ENCODE results near the gene TECPR2. TPM values are rescaled to one million over a fixed set of nuclear protein-coding genes. Genes with fewer than 3 reads are reported as not detected.

TECPR2 gene
- polyA plus RNA-seq, 2 donors = 3.3 to 3.8 TPM

DNA sequence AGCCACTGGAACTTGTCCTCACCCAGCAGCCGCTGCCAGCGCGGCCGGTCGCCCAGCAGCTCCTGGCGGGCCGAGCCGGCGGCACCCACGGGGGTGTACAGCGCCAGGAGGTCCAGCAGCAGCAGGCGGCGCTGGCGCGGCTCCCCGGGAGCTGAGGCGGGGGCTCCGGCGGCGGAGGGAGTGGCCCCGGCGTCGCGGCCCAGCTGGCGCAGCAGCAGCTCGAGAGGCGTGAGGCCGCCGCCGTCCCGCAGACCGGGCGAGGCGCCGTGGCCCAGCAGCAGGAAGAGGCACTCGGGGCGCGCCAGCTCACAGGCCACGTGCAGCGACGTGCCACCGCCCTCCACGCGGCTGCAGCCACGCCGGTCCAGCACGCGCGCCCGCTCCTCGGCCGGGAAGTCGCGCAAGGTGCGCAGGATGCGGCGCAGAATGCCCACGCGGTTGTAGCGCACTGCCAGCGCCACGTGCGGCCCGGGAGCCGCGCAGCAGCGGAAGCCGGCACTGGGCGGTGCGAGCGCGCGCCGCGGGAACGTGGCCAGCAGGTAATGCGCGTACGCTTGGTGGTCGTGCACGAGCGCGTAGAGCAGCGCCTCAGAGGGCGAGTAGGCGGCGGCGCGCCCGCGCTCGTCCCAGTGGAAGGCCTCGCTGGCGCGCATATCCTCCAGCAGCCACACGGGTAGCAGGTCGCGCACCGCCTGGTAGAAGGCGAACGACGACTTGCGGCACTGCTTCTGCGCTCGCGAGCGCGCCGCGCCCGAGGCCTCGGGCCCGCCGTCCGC lies 144.5 kb downstream of the TECPR2 start:
- no peaks in the 10 kb centered on the region for H3K27me3 ChIP-seq (ENCODE audit: control insufficient read depth in 1 of 2, insufficient read depth in 2 of 2, low read length in 2 of 2)
- peak overlapping the region in 1 of 2 donors; percentile 94 for H3K27ac ChIP-seq (ENCODE audit: low read depth in 2 of 2, low read length in 1 of 2)
- peaks cover 0 to 24% of the 10 kb centered on the region in 2 donors for H3K4me1 ChIP-seq (ENCODE audit: control insufficient read depth in 2 of 2, insufficient read depth in 2 of 2, low read length in 1 of 2)
- peaks cover 0 to 17% of the 10 kb centered on the region in 2 donors for H3K36me3 ChIP-seq (ENCODE audit: control insufficient read depth in 2 of 2, insufficient read depth in 2 of 2, low read length in 1 of 2)
- 87 to 88% methylated on average over 112 to 115 of the region's 115 CpGs for WGBS, 2 donors
- no peaks in the 10 kb centered on the region for H3K9me3 ChIP-seq (ENCODE audit: control insufficient read depth in 2 of 2, insufficient read depth in 1 of 2, low read depth in 1 of 2, low read length in 1 of 2)
- H3K4me3 ChIP-seq (ENCODE audit: low read depth in 1 of 2, low read length in 2 of 2) = no peak overlapping the region

DNA sequence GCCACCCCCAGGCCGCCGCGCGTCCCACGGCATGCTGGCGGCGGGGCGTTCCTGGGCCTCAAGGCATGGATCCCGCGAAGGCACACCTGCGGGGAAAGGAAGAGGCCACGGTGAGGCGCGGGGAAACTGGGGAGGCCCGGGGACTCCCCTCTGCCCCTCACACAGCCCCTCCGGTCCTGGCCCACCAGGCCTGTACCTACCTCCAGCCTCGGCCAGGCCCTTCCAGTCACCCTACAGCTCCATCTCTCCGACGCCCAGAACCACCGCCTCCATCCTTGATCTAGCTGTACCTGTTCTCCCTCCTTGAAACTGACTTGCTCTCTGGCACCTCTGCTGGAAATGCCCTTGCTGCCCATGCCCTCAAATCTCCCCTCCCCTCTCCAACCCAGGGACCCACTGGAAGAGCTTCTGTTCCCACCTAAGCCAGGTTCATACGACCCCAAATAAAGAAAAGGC lies 145.1 kb downstream of the TECPR2 start:
- H3K36me3 ChIP-seq (ENCODE audit: control insufficient read depth in 2 of 2, insufficient read depth in 2 of 2, low read length in 1 of 2) = peaks cover 0 to 17% of the 10 kb centered on the region in 2 donors
- no peaks in the 10 kb centered on the region for H3K9me3 ChIP-seq (ENCODE audit: control insufficient read depth in 2 of 2, insufficient read depth in 1 of 2, low read depth in 1 of 2, low read length in 1 of 2)
- peak overlapping the region; percentile 86 to 94 for H3K27ac ChIP-seq (ENCODE audit: low read depth in 2 of 2, low read length in 1 of 2)
- H3K27me3 ChIP-seq (ENCODE audit: control insufficient read depth in 1 of 2, insufficient read depth in 2 of 2, low read length in 2 of 2) = no peaks in the 10 kb centered on the region
- H3K4me3 ChIP-seq (ENCODE audit: low read depth in 1 of 2, low read length in 2 of 2) = peak overlapping the region in 1 of 2 donors; percentile 74
- WGBS, 2 donors = 89 to 92% methylated on average over 16 to 21 of the region's 21 CpGs
- peaks cover 0 to 24% of the 10 kb centered on the region in 2 donors for H3K4me1 ChIP-seq (ENCODE audit: control insufficient read depth in 2 of 2, insufficient read depth in 2 of 2, low read length in 1 of 2)

DNA sequence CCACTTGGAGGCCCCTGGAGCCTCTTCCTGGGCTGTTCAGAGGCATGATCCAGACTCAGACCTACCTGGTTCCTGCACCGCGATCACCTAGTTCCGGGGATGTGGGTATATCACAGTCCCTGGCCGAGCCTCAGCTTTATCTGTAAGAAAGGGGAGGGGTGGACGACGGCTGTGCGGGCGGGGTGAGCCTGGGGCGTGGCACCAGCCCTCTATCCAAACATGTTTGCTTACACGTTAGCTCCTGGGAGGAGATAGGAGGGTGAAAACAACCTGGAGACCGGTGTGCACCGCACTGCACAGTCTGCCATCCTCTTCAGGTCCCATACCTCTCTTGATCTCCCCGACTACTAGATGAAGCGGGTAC lies 145.7 kb downstream of the TECPR2 start:
- Histone ChIP-seq H3K4me3 (ENCODE audit: low read depth in 1 of 2, low read length in 2 of 2) (peak overlapping the region; percentile 57 to 74), H3K27ac (ENCODE audit: low read depth in 2 of 2, low read length in 1 of 2) (peak overlapping the region; percentile 86 to 94), H3K9me3 (ENCODE audit: control insufficient read depth in 2 of 2, insufficient read depth in 1 of 2, low read depth in 1 of 2, low read length in 1 of 2) (no peaks in the 10 kb centered on the region), H3K4me1 (ENCODE audit: control insufficient read depth in 2 of 2, insufficient read depth in 2 of 2, low read length in 1 of 2) (peaks cover 0 to 24% of the 10 kb centered on the region in 2 donors), H3K36me3 (ENCODE audit: control insufficient read depth in 2 of 2, insufficient read depth in 2 of 2, low read length in 1 of 2) (peaks cover 0 to 17% of the 10 kb centered on the region in 2 donors), H3K27me3 (ENCODE audit: control insufficient read depth in 1 of 2, insufficient read depth in 2 of 2, low read length in 2 of 2) (no peaks in the 10 kb centered on the region)
- WGBS, 2 donors = 50 to 53% methylated on average over 14 of the region's 14 CpGs

DNA sequence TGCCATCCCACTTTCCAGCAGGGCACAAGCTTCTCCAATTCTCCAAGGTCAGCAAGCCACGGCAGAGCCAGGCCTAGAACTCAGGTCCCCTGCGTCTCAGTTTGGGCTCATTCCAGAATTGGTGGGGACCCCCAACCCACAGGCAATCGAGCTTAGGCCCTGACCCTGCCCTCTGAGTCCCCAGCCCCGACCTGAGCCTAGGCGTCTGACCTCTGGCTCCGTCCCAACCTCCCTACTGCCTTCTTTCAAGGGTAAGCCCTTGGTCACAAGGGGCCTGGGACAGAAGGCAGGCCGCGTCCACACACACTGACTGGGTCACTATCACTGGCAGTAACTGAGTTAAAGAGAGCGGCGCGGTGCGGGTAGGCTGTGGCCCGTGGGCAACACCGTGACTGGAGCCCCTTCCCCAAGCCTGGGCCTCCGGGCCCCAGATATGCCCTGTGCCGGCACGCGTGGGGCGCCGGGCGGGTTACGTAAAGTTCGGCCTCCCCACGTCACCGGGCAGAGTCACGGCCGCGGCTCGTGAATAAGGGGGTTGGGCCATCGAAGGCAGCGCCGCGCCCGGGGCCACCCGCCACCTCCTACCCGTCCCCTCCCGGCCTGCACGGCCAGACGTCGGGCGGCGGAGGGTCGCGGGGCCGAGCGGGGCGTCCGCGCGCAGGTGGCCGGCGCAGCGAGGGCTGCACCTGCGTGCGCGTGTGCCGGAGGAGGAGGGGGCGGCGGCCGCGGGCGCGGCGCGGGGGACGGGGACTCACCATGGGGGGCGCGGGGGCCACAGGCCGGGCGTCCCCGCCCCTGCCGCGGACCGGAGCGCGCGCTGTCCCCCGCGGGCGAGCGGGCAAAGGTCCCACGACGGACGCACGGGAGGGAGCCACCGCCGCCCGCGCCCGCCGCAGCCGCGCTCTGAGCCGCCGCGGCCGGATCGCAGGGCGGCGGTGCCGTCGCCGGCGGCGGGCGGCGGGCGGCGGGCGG lies 146.3 kb downstream of the TECPR2 start:
- H3K27me3 ChIP-seq (ENCODE audit: control insufficient read depth in 1 of 2, insufficient read depth in 2 of 2, low read length in 2 of 2) = no peaks in the 10 kb centered on the region
- H3K4me1 ChIP-seq (ENCODE audit: control insufficient read depth in 2 of 2, insufficient read depth in 2 of 2, low read length in 1 of 2) = peaks cover 0 to 24% of the 10 kb centered on the region in 2 donors
- H3K27ac ChIP-seq (ENCODE audit: low read depth in 2 of 2, low read length in 1 of 2) = peak overlapping the region; percentile 86 to 94
- peaks cover 0 to 17% of the 10 kb centered on the region in 2 donors for H3K36me3 ChIP-seq (ENCODE audit: control insufficient read depth in 2 of 2, insufficient read depth in 2 of 2, low read length in 1 of 2)
- 5% methylated on average over 58 to 110 of the region's 110 CpGs for WGBS, 2 donors
- H3K4me3 ChIP-seq (ENCODE audit: low read depth in 1 of 2, low read length in 2 of 2) = peak overlapping the region; percentile 57 to 74
- H3K9me3 ChIP-seq (ENCODE audit: control insufficient read depth in 2 of 2, insufficient read depth in 1 of 2, low read depth in 1 of 2, low read length in 1 of 2) = no peaks in the 10 kb centered on the region

DNA sequence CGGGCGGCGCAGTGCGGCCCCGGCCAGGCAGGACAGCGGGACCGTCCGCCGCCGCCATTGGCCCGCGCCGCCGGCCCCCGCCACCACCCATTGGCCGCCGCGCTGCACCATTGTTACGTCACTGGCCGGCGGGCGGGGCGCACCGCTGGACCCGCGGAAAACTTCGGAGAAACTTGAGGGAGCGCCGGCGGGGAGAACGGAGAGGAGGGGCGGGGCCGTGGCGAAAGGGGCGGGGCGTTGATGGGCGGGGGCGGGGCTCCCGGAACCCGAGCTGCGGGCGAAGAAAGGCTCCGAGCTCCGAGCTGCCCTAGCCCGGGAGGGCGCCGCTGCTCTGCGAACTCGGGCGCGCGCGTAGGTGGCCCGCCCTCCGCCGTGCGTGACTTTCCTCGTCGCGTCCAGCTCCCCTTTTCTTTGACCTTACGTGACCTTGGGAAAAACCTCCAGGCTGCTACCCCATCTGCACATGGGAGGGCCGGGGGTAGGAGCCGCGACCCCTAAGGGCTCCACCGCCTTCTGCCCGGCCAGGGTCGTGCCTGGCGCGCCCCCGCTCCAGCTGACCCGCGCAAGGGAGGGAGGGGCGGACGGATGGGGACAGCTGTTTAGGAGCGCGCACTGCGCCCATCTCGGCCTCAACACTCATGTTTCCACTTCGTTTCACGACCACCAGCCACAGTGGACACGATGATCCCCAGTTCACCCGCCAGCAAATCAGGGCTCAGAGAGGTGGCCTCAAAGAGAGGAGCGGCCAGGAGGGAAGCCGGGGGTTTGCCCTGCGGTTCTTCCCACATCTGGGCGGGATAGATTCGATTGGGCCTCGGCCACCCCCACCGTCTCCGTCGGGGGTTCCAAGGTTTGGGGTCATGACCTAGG lies 147.2 kb downstream of the TECPR2 start, which contains the start of gene ANKRD9:
TSS of gene ANKRD9 (minus strand) at position 31 of the 870 bp plus-strand sequence. CDS start 1,887 bp downstream, outside the sequence.
- Histone ChIP-seq H3K4me1 (ENCODE audit: control insufficient read depth in 2 of 2, insufficient read depth in 2 of 2, low read length in 1 of 2) (peaks cover 0 to 24% of the 10 kb centered on the region in 2 donors), H3K4me3 (ENCODE audit: low read depth in 1 of 2, low read length in 2 of 2) (peak within 1 kb of the TSS; percentile 73 to 74), H3K27ac (ENCODE audit: low read depth in 2 of 2, low read length in 1 of 2) (peak within 1 kb of the TSS; percentile 96), H3K36me3 (ENCODE audit: control insufficient read depth in 2 of 2, insufficient read depth in 2 of 2, low read length in 1 of 2) (peaks cover 0 to 17% of the 10 kb centered on the region in 2 donors), H3K27me3 (ENCODE audit: control insufficient read depth in 1 of 2, insufficient read depth in 2 of 2, low read length in 2 of 2) (no peaks in the 10 kb centered on the region), H3K9me3 (ENCODE audit: control insufficient read depth in 2 of 2, insufficient read depth in 1 of 2, low read depth in 1 of 2, low read length in 1 of 2) (no peaks in the 10 kb centered on the region)
- 2 to 3% methylated on average over 54 to 91 of the region's 91 CpGs for WGBS, 2 donors

DNA sequence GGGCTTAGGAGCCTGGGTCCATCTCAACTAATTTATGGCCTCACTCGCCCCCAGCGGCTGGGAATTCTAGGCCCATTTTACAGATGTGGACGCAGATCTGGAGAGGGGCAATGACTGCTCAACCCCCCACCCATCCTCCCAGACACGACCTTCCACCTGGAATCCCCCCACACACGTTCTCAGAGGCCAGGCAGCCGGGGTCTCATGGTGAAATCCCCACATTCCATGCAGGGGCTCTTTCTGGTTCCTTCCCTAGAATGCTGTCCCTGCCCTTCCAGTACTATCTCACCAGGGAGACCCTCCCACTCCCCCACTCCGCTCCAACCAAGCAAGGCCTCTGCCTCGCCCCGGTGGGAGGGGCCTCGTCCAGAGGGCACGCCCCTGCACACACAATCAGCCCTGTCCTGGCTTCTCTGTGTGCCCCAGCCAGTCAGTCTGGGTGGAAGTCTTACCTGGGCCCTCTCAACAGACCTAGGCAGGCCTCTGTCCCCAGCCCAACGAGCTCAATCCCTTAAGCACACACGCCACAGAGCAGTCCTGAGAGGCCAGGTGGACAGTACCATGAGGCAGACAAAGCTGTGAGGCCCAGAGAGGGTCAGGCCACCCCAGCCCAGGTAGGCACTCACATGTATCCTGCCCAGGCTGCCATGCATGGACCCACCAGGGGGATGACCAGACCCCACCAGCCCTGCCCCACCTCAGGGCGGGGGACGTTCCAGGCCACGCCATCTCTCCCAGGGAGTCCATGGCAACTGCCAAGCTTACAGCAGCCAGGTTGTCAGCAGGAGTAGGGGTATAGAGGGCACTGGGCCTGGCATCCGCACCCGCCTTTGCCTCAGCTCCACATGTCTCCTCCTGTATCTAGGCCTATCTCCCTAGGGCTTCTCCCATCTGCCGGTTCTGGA lies 148.1 kb downstream of the TECPR2 start:
- Histone ChIP-seq H3K36me3 (ENCODE audit: control insufficient read depth in 2 of 2, insufficient read depth in 2 of 2, low read length in 1 of 2) (peaks cover 0 to 14% of the 10 kb centered on the region in 2 donors), H3K4me3 (ENCODE audit: low read depth in 1 of 2, low read length in 2 of 2) (peak overlapping the region; percentile 2 to 54), H3K4me1 (ENCODE audit: control insufficient read depth in 2 of 2, insufficient read depth in 2 of 2, low read length in 1 of 2) (peaks cover 0 to 24% of the 10 kb centered on the region in 2 donors), H3K27me3 (ENCODE audit: control insufficient read depth in 1 of 2, insufficient read depth in 2 of 2, low read length in 2 of 2) (no peaks in the 10 kb centered on the region), H3K9me3 (ENCODE audit: control insufficient read depth in 2 of 2, insufficient read depth in 1 of 2, low read depth in 1 of 2, low read length in 1 of 2) (no peaks in the 10 kb centered on the region), H3K27ac (ENCODE audit: low read depth in 2 of 2, low read length in 1 of 2) (peak overlapping the region; percentile 96)
- WGBS, 2 donors = 58 to 61% methylated on average over 19 of the region's 19 CpGs

DNA sequence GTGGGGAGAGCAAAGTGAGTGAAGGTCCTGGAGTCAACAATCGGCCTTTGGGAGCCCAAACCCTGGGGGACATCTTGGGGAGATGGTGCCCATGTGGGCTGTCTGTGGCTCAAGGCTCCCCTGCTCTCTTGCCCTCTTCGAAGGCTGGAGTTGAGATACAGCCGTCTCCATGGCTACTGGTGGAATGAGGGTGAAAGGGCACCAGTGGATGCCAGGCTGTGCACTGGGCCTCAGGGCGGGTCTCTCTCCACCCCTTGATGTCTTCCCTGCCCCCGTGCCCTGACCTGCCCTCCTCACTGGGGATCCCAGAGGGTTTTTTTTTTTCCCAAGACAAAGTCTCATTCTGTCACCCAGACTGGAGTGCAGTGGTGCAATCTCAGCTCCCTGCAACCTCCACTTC lies 148.8 kb downstream of the TECPR2 start:
- WGBS, 2 donors = 75 to 86% methylated on average over 5 of the region's 5 CpGs
- Histone ChIP-seq H3K4me1 (ENCODE audit: control insufficient read depth in 2 of 2, insufficient read depth in 2 of 2, low read length in 1 of 2) (peaks cover 0 to 26% of the 10 kb centered on the region in 2 donors), H3K9me3 (ENCODE audit: control insufficient read depth in 2 of 2, insufficient read depth in 1 of 2, low read depth in 1 of 2, low read length in 1 of 2) (no peaks in the 10 kb centered on the region), H3K27me3 (ENCODE audit: control insufficient read depth in 1 of 2, insufficient read depth in 2 of 2, low read length in 2 of 2) (no peaks in the 10 kb centered on the region), H3K27ac (ENCODE audit: low read depth in 2 of 2, low read length in 1 of 2) (peak overlapping the region in 1 of 2 donors; percentile 96), H3K4me3 (ENCODE audit: low read depth in 1 of 2, low read length in 2 of 2) (no peak overlapping the region), H3K36me3 (ENCODE audit: control insufficient read depth in 2 of 2, insufficient read depth in 2 of 2, low read length in 1 of 2) (peaks cover 0 to 10% of the 10 kb centered on the region in 2 donors)

DNA sequence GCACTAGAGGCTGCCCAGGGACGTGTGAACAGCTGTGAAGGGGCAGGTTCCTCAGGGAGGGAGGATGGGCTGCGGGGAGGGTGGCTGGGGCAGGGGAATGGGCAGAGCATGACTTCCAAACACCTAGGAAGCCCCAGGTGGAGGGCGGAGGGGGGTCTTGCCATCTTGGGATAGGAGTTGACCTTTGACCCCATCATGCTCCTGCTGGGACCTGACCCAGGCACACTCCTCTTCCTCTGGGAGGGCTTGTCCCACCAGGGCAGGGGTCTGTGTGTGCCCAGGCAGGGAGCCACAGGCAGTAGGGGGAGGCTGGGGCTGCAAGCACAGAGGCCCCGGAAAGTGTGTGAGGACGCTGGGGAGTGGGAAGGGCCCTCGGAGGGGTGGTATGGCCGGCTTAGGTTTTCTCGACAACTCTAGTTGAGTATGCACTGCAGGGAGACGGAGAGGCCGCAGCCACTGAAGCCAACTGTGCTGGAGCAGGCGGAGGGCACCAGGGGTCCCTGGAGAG lies 150.1 kb downstream of the TECPR2 start:
- no peak overlapping the region for H3K4me3 ChIP-seq (ENCODE audit: low read depth in 1 of 2, low read length in 2 of 2)
- no peaks in the 10 kb centered on the region for H3K36me3 ChIP-seq (ENCODE audit: control insufficient read depth in 2 of 2, insufficient read depth in 2 of 2, low read length in 1 of 2)
- H3K27ac ChIP-seq (ENCODE audit: low read depth in 2 of 2, low read length in 1 of 2) = no peak overlapping the region
- 83 to 89% methylated on average over 11 of the region's 11 CpGs for WGBS, 2 donors
- peaks cover 0 to 27% of the 10 kb centered on the region in 2 donors for H3K4me1 ChIP-seq (ENCODE audit: control insufficient read depth in 2 of 2, insufficient read depth in 2 of 2, low read length in 1 of 2)
- no peaks in the 10 kb centered on the region for H3K27me3 ChIP-seq (ENCODE audit: control insufficient read depth in 1 of 2, insufficient read depth in 2 of 2, low read length in 2 of 2)
- no peaks in the 10 kb centered on the region for H3K9me3 ChIP-seq (ENCODE audit: control insufficient read depth in 2 of 2, insufficient read depth in 1 of 2, low read depth in 1 of 2, low read length in 1 of 2)
